ENCODE data around the gene AKAP13.

DNA sequence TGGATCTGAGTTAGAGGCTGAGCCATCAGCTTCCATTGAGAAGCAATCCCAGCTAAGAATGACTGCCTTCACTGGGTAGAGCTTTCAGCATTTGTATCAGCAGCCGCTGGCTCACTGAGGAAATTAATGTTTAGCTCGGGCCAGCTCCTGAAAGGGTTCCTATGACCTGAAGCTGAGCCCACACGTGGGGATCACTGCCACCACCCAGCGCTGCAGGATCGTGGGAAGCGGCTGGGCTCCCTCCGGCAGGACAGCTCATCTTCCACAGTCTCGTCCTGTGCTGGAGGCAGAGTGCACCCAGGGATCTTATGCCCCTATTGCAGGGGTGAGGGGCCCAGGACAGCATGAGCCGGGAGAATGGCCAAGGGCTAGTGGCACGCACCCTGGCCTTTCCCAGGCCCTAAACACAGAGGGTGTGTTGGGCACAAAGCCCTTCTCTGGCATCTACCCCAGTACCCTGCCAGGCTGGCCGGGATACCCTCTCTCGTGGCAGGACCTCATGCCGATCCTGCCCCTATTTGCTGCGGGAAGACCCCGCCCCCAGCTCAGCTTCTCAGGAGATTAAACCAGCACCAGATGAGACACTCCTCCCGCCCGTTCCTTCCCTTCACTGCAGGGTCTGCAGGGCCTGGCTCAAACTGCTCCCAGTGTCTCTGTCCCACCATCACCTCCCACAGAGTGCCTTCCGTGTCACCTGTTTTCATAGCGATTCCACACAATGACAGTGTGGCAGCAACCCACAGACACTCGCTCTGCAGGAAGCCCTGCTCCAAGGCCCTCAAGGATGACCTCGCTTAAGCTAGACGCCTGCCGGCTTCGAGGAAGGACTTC is 385.8 kb downstream of the AKAP13 start:
- no peak for TF ChIP-seq POLR2A (IDR thresholded peaks at IDR 0.05)
- TF ChIP-seq, protein P1, sequence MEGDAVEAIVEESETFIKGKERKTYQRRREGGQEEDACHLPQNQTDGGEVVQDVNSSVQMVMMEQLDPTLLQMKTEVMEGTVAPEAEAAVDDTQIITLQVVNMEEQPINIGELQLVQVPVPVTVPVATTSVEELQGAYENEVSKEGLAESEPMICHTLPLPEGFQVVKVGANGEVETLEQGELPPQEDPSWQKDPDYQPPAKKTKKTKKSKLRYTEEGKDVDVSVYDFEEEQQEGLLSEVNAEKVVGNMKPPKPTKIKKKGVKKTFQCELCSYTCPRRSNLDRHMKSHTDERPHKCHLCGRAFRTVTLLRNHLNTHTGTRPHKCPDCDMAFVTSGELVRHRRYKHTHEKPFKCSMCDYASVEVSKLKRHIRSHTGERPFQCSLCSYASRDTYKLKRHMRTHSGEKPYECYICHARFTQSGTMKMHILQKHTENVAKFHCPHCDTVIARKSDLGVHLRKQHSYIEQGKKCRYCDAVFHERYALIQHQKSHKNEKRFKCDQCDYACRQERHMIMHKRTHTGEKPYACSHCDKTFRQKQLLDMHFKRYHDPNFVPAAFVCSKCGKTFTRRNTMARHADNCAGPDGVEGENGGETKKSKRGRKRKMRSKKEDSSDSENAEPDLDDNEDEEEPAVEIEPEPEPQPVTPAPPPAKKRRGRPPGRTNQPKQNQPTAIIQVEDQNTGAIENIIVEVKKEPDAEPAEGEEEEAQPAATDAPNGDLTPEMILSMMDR (IDR thresholded peaks at IDR 0.05): no peak
